ENCODE data around the gene UBE2S. TPM values are rescaled to one million over a fixed set of nuclear protein-coding genes. Genes with fewer than 3 reads are reported as not detected.

UBE2S gene
- total RNA-seq, 1 experiment from 2014 or later = 393 TPM

DNA sequence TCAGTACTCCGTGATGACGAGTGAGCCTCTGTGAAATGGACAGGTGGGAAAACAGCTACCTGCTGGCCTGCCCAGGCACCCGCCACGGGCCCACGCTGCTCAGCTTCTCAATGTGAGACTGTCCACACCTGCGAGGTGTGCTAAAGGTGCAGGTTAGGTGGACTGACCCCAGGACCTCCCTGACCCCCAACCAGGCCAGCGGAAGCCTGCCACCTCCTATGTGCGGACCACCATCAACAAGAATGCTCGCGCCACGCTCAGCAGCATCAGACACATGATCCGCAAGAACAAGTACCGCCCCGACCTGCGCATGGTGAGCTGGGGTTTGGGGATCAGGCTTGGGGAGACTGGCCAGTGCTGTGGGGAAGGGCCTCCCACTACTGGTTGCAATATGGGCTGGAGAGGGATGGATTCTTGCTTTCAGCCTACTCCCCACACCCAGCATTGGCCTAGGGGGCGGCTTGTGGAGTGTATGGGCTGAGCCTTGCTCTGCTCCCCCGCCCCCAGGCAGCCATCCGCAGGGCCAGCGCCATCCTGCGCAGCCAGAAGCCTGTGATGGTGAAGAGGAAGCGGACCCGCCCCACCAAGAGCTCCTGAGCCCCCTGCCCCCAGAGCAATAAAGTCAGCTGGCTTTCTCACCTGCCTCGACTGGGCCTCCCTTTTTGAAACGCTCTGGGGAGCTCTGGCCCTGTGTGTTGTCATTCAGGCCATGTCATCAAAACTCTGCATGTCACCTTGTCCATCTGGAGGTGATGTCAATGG lies 19.7 kb downstream of the UBE2S start:
- Histone ChIP-seq H3K14ac (ENCODE audit: insufficient read depth, low read length) (no peak overlapping the region), H3K23ac (ENCODE audit: insufficient read length, low read depth, low read length) (no peak overlapping the region), H3K4me1 (ENCODE audit: insufficient read depth, low read length) (peaks cover 8% of the 10 kb centered on the region), H3K79me2 (ENCODE audit: insufficient read depth, low read length) (peaks cover 17% of the 10 kb centered on the region; the same call in 1 of the 2 replicates), H3K79me1 (ENCODE audit: insufficient read depth, low read depth, low read length, poor library complexity, severe bottlenecking) (peaks cover 15% of the 10 kb centered on the region), H4K91ac (ENCODE audit: insufficient read length, low read depth, low read length) (no peak overlapping the region), H3K4ac (ENCODE audit: low read depth, low read length) (no peak overlapping the region), H4K8ac (replicated peaks; ENCODE audit: insufficient read length, low read depth, low read length) (no peak overlapping the region), H3K56ac (ENCODE audit: insufficient read length, low read depth, low read length) (no peak overlapping the region), H3K18ac (ENCODE audit: insufficient read length, low read depth, low read length) (no peak overlapping the region), H2AFZ (ENCODE audit: low read length) (no peak overlapping the region), H2AK5ac (ENCODE audit: insufficient read length, low read length) (no peak overlapping the region), H2BK120ac (ENCODE audit: low read depth, low read length, poor library complexity, severe bottlenecking) (no peak overlapping the region), H4K5ac (ENCODE audit: insufficient read length, low read depth, low read length) (no peak overlapping the region), H2BK5ac (ENCODE audit: insufficient read length, low read length) (no peak overlapping the region), H3K4me2 (ENCODE audit: insufficient read depth, insufficient read length, low read length) (peak overlapping the region; percentile 87), H3K27ac (ENCODE audit: insufficient read length, low read depth, low read length) (no peak overlapping the region), H3T11ph (ENCODE audit: low read length) (no peak overlapping the region), H3K9ac (ENCODE audit: extremely low read depth, insufficient read length, low read length) (peak overlapping the region; percentile 10), H2BK12ac (ENCODE audit: insufficient read length, low read depth, low read length) (no peak overlapping the region), H3K9me3 (ENCODE audit: control insufficient read depth, low read depth, low read length) (no peaks in the 10 kb centered on the region), H3K27me3 (ENCODE audit: insufficient read depth, low read length) (no peaks in the 10 kb centered on the region), H2BK20ac (ENCODE audit: low read depth, low read length, poor library complexity, severe bottlenecking) (no peak overlapping the region), H4K20me1 (ENCODE audit: control insufficient read depth, insufficient read depth, insufficient read length) (peaks cover 3% of the 10 kb centered on the region), H3K23me2 (ENCODE audit: insufficient read length, low read depth, low read length, poor library complexity, severe bottlenecking) (peaks cover 28% of the 10 kb centered on the region), H2BK15ac (ENCODE audit: low read depth, low read length) (no peak overlapping the region)
- peaks cover 0 to 2% of the 10 kb centered on the region in 2 experiments; a peak in 1 of 5 replicates for H3K9me3 Mint-ChIP-seq
- H3K27ac Mint-ChIP-seq = peak overlapping the region in 1 of 3 experiments; percentile 59; a peak in 1 of 7 replicates
- no CpG with 5 or more reads among the region's 24 CpGs for WGBS (ENCODE audit: extremely low coverage, insufficient read length, low lambda C conversion rate)
- peaks cover 2% of the 10 kb centered on the region for H3K27me3 Mint-ChIP-seq (ENCODE audit: low read depth)
- DNase-seq = no peak
- peak overlapping the region; percentile 98 to 100 for H3K4me3 Mint-ChIP-seq
- peaks cover 40 to 50% (median 44%) of the 10 kb centered on the region in 3 experiments for H3K36me3 Mint-ChIP-seq (ENCODE audit: insufficient read depth in 1 of 3, low read depth in 3 of 3)
- TF ChIP-seq, protein P1, sequence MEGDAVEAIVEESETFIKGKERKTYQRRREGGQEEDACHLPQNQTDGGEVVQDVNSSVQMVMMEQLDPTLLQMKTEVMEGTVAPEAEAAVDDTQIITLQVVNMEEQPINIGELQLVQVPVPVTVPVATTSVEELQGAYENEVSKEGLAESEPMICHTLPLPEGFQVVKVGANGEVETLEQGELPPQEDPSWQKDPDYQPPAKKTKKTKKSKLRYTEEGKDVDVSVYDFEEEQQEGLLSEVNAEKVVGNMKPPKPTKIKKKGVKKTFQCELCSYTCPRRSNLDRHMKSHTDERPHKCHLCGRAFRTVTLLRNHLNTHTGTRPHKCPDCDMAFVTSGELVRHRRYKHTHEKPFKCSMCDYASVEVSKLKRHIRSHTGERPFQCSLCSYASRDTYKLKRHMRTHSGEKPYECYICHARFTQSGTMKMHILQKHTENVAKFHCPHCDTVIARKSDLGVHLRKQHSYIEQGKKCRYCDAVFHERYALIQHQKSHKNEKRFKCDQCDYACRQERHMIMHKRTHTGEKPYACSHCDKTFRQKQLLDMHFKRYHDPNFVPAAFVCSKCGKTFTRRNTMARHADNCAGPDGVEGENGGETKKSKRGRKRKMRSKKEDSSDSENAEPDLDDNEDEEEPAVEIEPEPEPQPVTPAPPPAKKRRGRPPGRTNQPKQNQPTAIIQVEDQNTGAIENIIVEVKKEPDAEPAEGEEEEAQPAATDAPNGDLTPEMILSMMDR (conservative IDR thresholded peaks at IDR 0.05) = no peak
- peaks cover 62 to 74% of the 10 kb centered on the region in 2 experiments for H3K4me1 Mint-ChIP-seq
